ENCODE results near the gene ZNF699. TPM values are rescaled to one million over a fixed set of nuclear protein-coding genes. Genes with fewer than 3 reads are reported as not detected.

The ZNF699 gene
- polyA plus RNA-seq, 3 donors, result 3.4 to 18.5 (median 5.6) TPM

DNA sequence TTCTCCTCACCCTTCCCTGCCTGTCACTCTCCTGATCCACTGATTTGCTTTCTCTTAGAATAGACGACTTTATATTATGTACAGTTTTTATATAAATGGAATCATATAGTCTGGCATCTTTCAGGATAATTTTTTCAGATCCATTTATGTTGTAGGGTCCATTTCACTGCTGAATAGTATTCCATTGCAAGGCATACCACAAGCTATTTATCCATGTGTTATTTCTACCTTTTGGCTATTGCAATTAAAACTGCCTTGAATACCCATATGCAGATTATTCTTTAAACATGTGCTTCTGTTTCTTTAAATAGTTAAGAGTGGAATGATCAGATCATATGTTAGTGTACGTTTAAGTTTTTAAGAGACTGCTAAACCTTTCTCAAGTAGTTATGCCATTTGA is 35.4 kb upstream of the ZNF699 start:
- peaks cover 30 to 43% of the 10 kb centered on the region in 2 donors for H3K36me3 Mint-ChIP-seq

GRCh38 chr19:9342610-9343304 is 33.1 kb upstream of the ZNF699 start:
- Histone ChIP-seq H3K79me2 (ENCODE audit: insufficient read depth, low read length) (no peaks in the 10 kb centered on the region), H2AFZ (ENCODE audit: insufficient read depth, low read depth, low read length, poor library complexity, severe bottlenecking) (no peak overlapping the region), H3K9me3 (replicated peaks in 1 of 2; ENCODE audit: control insufficient read depth in 1 of 2, insufficient read depth in 1 of 2, low read length in 2 of 2) (peaks cover 48 to 95% of the 10 kb centered on the region in 2 donors), H3K4me2 (replicated peaks; ENCODE audit: extremely low read depth, low read length, poor library complexity, severe bottlenecking) (no peak overlapping the region), H3K4me1 (ENCODE audit: control insufficient read depth in 1 of 2, insufficient read depth in 2 of 2, low read length in 2 of 2) (no peaks in the 10 kb centered on the region), H3K27me3 (ENCODE audit: control insufficient read depth in 2 of 2, insufficient read depth in 2 of 2, low read length in 2 of 2) (no peaks in the 10 kb centered on the region), H3K4me3 (replicated peaks in 1 of 3; ENCODE audit: low read depth in 2 of 3, low read length in 3 of 3) (peak overlapping the region in 1 of 3 experiments; percentile 45), H3K36me3 (replicated peaks in 1 of 2; ENCODE audit: control insufficient read depth in 1 of 2, insufficient read depth in 2 of 2, low read length in 2 of 2) (peaks cover 16 to 59% of the 10 kb centered on the region in 2 donors), H4K20me1 (ENCODE audit: insufficient read depth, low read length) (no peaks in the 10 kb centered on the region), H3K27ac (ENCODE audit: low read depth in 1 of 2, low read length in 2 of 2) (no peak overlapping the region), H3K9ac (ENCODE audit: insufficient read depth, low read length, poor library complexity, severe bottlenecking) (no peak overlapping the region)
- Mint-ChIP-seq H3K27ac (no peak overlapping the region), H3K36me3 (peaks cover 49 to 60% of the 10 kb centered on the region in 2 donors), H3K4me1 (no peaks in the 10 kb centered on the region), H3K9me3 (peaks cover 49 to 93% (median 85%) of the 10 kb centered on the region in 7 donors), H3K27me3 (ENCODE audit: low read depth in 3 of 3) (no peaks in the 10 kb centered on the region), H3K4me3 (no peak overlapping the region)
- intact Hi-C loops (cut with micrococcal nuclease), result no loop called here
- no CpG with 5 or more reads among the region's 6 CpGs for WGBS (ENCODE audit: insufficient coverage)
- DNase-seq, result no peak
- TF ChIP-seq, protein P1, sequence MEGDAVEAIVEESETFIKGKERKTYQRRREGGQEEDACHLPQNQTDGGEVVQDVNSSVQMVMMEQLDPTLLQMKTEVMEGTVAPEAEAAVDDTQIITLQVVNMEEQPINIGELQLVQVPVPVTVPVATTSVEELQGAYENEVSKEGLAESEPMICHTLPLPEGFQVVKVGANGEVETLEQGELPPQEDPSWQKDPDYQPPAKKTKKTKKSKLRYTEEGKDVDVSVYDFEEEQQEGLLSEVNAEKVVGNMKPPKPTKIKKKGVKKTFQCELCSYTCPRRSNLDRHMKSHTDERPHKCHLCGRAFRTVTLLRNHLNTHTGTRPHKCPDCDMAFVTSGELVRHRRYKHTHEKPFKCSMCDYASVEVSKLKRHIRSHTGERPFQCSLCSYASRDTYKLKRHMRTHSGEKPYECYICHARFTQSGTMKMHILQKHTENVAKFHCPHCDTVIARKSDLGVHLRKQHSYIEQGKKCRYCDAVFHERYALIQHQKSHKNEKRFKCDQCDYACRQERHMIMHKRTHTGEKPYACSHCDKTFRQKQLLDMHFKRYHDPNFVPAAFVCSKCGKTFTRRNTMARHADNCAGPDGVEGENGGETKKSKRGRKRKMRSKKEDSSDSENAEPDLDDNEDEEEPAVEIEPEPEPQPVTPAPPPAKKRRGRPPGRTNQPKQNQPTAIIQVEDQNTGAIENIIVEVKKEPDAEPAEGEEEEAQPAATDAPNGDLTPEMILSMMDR (IDR thresholded peaks at IDR 0.05), result no peak

More for the DNA sequence above, 35.4 kb upstream of the ZNF699 start:
- H3K27ac Mint-ChIP-seq, result no peak overlapping the region
- Histone ChIP-seq H2AFZ (ENCODE audit: insufficient read depth, low read depth, low read length, poor library complexity, severe bottlenecking) (no peak overlapping the region), H3K27ac (ENCODE audit: low read depth in 1 of 2, low read length in 2 of 2) (no peak overlapping the region), H3K27me3 (ENCODE audit: control insufficient read depth in 2 of 2, insufficient read depth in 2 of 2, low read length in 2 of 2) (no peaks in the 10 kb centered on the region), H3K4me1 (ENCODE audit: control insufficient read depth in 1 of 2, insufficient read depth in 2 of 2, low read length in 2 of 2) (no peaks in the 10 kb centered on the region), H3K9me3 (replicated peaks in 1 of 2; ENCODE audit: control insufficient read depth in 1 of 2, insufficient read depth in 1 of 2, low read length in 2 of 2) (peaks cover 41 to 95% of the 10 kb centered on the region in 2 donors), H4K20me1 (ENCODE audit: insufficient read depth, low read length) (no peaks in the 10 kb centered on the region), H3K36me3 (replicated peaks in 1 of 2; ENCODE audit: control insufficient read depth in 1 of 2, insufficient read depth in 2 of 2, low read length in 2 of 2) (peaks cover 16 to 39% of the 10 kb centered on the region in 2 donors), H3K4me2 (replicated peaks; ENCODE audit: extremely low read depth, low read length, poor library complexity, severe bottlenecking) (no peak overlapping the region), H3K79me2 (ENCODE audit: insufficient read depth, low read length) (no peaks in the 10 kb centered on the region), H3K9ac (ENCODE audit: insufficient read depth, low read length, poor library complexity, severe bottlenecking) (no peak overlapping the region), H3K4me3 (replicated peaks in 1 of 3; ENCODE audit: low read depth in 2 of 3, low read length in 3 of 3) (no peak overlapping the region)
- WGBS (ENCODE audit: insufficient coverage), result no CpG with 5 or more reads among the region's 2 CpGs
- no peak for DNase-seq
- no peak overlapping the region for H3K4me3 Mint-ChIP-seq
- peaks cover 39 to 92% (median 84%) of the 10 kb centered on the region in 7 donors for H3K9me3 Mint-ChIP-seq
- H3K4me1 Mint-ChIP-seq, result no peaks in the 10 kb centered on the region
- TF ChIP-seq, protein P1 (IDR thresholded peaks at IDR 0.05), result no peak
- intact Hi-C loops (cut with micrococcal nuclease), result no loop called here
- H3K27me3 Mint-ChIP-seq (ENCODE audit: low read depth in 3 of 3), result no peaks in the 10 kb centered on the region
